HG03571 (cell line): ENCODE data around the gene RRAD.
"Not testable (repeated sequence)": the region's sequence is repeated elsewhere in the genome, so short reads cannot be mapped to it uniquely, and the experiment has no call there.

Experiments
- ATAC-seq: cut with Tn5 transposase; IDR thresholded peaks from one replicate; pipeline ENCODE4 v1.9.1; 2021; ENCODE audit not compliant: unreplicated experiment

Gene RRAD

GRCh38 chr16:66901626-66902025 is 23.7 kb downstream of the RRAD start:
- ATAC-seq, result no peak

GRCh38 chr16:66900721-66901441 is 24.5 kb downstream of the RRAD start:
- ATAC-seq, result no peak

- ATAC-seq, result no peak
Observed at GRCh38 chr16:66899945-66900710, 25.2 kb downstream of the RRAD start.

DNA sequence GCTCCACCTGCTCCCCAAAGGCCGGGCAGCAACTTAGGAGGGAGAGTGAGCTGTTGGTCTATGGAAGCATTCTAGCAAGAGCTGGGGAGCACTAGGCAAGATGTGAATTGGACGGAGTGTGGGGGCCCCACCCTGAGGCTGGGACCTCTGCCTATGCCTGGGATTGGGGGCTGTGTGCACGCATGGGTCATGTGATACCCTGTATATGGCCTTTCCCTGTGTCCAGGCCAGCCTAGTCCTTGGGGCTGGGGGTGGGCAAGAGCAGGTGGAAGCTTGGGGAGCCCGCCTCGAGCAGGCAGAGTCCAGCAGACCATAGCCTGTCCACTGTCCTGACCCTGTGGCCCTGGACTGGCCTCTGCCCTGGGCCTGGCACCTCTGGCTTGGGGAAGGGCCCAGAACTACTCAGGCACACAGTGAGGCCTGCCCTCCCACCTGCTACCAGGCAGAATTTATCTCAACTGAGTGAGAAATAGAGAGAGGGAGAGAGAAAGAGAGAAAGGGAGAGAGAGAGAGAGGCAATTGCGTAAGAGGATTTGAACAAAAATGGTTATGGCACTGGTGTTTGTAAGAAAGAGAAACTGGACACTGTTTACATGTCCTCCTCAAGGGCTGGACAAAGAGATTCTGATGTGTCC is 25.9 kb downstream of the RRAD start:
- ATAC-seq, result no peak

GRCh38 chr16:66898933-66899309 is 26.4 kb downstream of the RRAD start:
- no peak for ATAC-seq

DNA sequence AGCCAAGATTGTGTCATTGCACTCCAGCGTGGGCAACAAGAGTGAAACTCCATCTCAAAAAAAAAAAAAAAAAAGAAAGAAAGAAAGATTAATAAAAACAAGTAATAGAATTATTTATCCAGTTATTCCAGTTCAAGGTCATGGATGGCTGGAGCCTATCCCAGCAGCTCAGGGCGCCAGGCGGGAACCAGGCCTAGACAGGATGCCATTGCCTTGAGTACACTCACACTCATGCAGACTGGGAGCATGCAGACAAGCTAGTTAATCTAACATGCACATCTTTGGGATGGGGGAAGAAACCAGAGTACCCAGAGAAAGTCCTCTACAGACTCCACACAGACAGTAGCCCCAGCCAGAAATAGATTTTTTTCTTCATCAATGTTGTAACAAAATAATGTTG is 27.1 kb downstream of the RRAD start:
- ATAC-seq, result no peak

GRCh38 chr16:66896682-66897081 is 28.7 kb downstream of the RRAD start:
- ATAC-seq, result not testable (repeated sequence)

DNA sequence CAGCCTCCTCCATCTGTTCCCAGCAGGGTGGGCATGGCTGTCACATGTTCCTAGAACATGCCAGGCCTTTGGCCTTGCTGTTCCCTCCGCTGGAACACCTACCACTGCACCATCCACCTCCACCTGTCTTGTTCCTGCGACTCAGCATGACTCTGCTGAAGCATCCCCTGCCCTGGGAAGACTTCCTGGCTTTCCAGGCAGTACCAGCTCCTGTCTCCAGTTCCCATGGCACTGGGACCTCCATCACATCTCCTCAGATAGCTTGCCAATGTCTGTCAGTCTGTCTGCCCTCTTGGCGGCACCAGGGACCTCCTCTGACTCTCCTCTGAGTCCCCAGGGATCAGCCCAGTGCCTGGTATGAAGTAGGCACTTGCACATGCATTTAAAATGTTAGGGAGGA is 29.3 kb downstream of the RRAD start:
- ATAC-seq, result no peak

- ATAC-seq, result no peak
Observed at GRCh38 chr16:66895689-66895979, 29.7 kb downstream of the RRAD start.

DNA sequence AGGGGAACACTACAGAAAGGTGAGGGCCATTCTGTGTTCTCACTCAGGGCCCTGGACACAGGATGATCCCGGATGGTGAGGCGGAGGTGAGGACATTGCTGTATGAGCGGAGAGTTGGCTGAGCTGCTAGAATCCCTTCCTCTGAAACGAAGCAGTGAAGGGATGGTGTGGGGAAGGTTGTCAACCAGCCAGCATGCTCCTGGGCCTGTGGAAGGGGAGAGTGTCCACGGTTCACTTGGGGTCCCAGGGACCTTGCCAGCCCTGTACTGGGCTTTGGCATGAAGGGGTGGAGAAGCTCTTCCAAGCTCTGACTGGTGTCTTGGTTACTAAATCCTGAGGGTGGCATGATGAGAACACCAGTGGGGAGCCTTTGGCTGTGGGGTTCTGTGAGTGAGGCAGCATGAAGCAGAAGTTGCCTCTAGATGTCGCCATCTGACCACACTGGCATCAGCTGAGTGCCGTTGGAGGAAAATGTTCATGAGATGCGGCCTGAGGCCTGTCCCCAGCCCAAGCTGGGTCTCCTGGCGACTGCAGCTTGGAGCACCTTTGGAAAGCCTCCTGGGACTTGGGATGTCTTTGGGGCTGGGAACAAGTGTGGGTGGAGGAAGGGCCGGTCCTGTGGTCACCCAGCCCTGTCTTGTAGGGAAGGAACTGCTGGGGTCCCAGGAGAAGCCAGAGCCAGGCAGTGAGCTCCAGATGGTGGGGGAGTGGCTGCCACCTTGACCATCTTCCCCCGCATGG is 30.2 kb downstream of the RRAD start:
- no peak for ATAC-seq

- ATAC-seq, result no peak
Observed at GRCh38 chr16:66894055-66894454, 31.3 kb downstream of the RRAD start.

- no peak for ATAC-seq
Observed at GRCh38 chr16:66891797-66892196, 33.5 kb downstream of the RRAD start.

- no peak for ATAC-seq
Observed at GRCh38 chr16:66891360-66891759, 34.0 kb downstream of the RRAD start.

- no peak for ATAC-seq
Observed at GRCh38 chr16:66890799-66891198, 34.5 kb downstream of the RRAD start.

DNA sequence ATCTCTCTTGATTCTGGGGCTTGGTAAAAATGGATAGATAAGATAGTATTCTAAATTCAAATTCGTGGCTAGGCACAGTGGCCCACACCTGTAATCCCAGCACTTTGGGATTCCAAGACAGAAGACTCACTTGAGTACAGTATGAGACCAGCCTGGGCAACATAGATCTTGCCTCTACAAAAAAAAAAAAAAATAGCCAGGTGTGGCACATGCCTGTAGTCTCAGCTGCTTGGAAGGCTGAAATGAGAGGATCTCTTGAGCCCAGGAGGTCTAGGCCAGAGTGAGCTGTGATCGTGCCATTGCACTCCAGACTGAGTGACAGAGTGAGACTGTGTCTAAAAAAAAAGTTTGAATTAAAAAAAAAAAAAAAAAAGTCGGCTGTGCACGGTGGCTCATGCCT is 35.7 kb downstream of the RRAD start:
- ATAC-seq, result no peak

DNA sequence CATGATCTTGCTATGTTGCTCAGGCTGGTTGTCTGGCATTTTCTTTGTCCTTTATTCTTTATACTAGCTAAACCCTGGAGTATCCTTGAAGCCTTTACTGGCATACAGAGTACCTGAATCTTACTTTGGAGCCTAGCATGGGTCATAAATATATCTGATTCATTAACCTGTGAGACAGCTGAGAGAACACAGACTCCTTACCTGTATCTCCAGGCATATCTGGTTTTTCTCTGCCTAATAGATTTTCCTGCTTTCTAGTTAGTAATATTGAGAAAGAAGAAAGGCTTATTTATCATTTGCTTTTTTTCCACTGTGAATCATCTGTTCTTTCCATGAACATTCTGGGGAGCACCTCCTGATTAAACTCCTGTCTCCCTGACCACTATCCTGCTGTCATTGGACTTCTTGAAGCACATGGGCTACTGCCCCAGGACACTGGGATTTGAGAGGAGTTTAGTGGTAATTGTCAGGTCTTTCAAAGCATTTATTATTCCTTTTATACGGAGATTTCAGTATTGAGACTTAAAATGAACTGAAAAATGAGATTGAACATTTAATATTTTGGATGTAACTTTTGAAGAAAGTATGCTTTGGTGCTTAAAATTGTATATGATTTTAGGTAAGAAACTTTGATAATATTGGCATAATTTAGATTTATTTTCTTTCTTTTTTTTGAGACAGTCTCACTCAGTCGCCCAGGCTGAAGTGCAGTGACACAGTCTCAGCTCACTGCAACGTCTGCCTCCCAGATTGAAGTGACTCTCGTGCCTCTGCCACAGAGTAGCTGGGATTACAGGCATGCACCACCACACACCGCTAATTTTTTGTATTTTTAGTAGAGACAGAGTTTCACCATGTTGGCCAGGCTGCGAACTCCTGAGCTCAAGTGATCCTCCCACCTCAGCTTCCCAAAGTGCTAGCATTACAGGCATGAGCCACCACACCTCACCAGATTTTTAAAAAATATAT is 36.4 kb downstream of the RRAD start:
- ATAC-seq, result no peak

GRCh38 chr16:66886914-66887313 is 38.4 kb downstream of the RRAD start:
- no peak for ATAC-seq

GRCh38 chr16:66886321-66886720 is 39.0 kb downstream of the RRAD start:
- ATAC-seq, result no peak

GRCh38 chr16:66885491-66885890 is 39.8 kb downstream of the RRAD start:
- no peak for ATAC-seq

DNA sequence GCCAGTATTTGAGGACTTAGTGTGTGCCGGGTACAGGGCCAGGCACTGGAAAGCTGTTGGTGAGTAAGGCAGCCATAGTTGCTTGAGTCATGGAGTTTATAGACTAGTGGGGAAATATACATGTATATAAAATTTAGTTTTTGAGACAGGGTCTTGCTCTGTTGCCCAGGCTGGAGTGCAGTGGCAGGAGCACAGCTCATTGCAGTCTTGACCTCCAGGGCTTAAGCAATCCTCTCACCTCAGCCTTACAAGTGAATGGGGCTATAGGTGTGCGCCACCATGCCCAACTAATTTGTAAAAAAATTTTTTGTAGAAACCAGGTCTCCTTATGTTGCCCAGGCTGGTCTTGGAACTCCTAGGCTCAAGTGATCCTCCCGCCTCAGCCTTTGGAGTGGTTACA is 42.6 kb downstream of the RRAD start:
- ATAC-seq, result no peak
